Trophoblast cell (in vitro differentiated cells and primary cell): ENCODE measurements around the gene LDB2.

Experiments used
- DNase-seq, 2 donors: peaks; one replicate each; pipeline ENCODE4 v3.0.0-alpha.2; 2016
- H2AFZ ChIP-seq: 2 replicates; pipeline ENCODE4 v1.6.1; 2013; ENCODE audit warnings: low read length, moderate library complexity, mild to moderate bottlenecking; ENCODE audit not compliant: insufficient read depth, poor library complexity
- H2AK5ac ChIP-seq: 2 replicates; pipeline ENCODE4 v1.6.1; 2013; ENCODE audit warnings: mild to moderate bottlenecking, low read length
- H2BK120ac ChIP-seq: 2 replicates; pipeline ENCODE4 v1.6.1; 2013; ENCODE audit warnings: low read length, mild to moderate bottlenecking, moderate library complexity; ENCODE audit not compliant: insufficient read depth, poor library complexity
- H2BK12ac ChIP-seq: 2 replicates; pipeline ENCODE4 v1.6.1; 2013; ENCODE audit warnings: mild to moderate bottlenecking, low read length, moderate library complexity
- H2BK5ac ChIP-seq: 2 replicates; pipeline ENCODE4 v1.6.1; 2013; ENCODE audit warnings: low read length, low read depth, moderate library complexity, mild to moderate bottlenecking; ENCODE audit not compliant: poor library complexity
- H3K14ac ChIP-seq: 2 replicates; pipeline ENCODE4 v1.6.1; 2013; ENCODE audit warnings: mild to moderate bottlenecking, low read length
- H3K18ac ChIP-seq: 2 replicates; pipeline ENCODE4 v1.6.1; 2013; ENCODE audit warnings: mild to moderate bottlenecking, low read length
- H3K23ac ChIP-seq: 2 replicates; pipeline ENCODE4 v1.6.1; 2013; ENCODE audit warnings: low read length
- H3K27ac ChIP-seq: 2 replicates; pipeline ENCODE4 v1.5.1; 2013; ENCODE audit warnings: low read depth, mild to moderate bottlenecking, inconsistent platforms, low read length, moderate library complexity
- H3K27me3 ChIP-seq: 2 replicates; pipeline ENCODE4 v1.6.1; 2013; ENCODE audit warnings: inconsistent platforms, mild to moderate bottlenecking, low read length, moderate library complexity; ENCODE audit not compliant: insufficient read depth
- H3K36me3 ChIP-seq, 2 experiments: 1 replicate in 1 of 2; 2 replicates in 1 of 2; pipeline ENCODE4 v1.6.1; 2013; ENCODE audit warnings: low read length in 2 of 2, mild to moderate bottlenecking in 2 of 2, moderate library complexity in 1 of 2; ENCODE audit not compliant: insufficient read depth in 2 of 2, control insufficient read depth in 1 of 2
- H3K4ac ChIP-seq: 2 replicates; pipeline ENCODE4 v1.6.1; 2013; ENCODE audit warnings: low read depth, mild to moderate bottlenecking, low read length, moderate library complexity
- H3K4me1 ChIP-seq, 2 experiments: 1 replicate in 1 of 2; 2 replicates in 1 of 2; pipeline ENCODE4 v1.6.1; 2013; ENCODE audit warnings: low read length in 2 of 2, mild to moderate bottlenecking in 2 of 2, moderate library complexity in 1 of 2; ENCODE audit not compliant: insufficient read depth in 2 of 2, control insufficient read depth in 1 of 2
- H3K4me2 ChIP-seq: 2 replicates; pipeline ENCODE4 v1.6.1; 2013; ENCODE audit warnings: inconsistent platforms, mild to moderate bottlenecking, low read length, moderate library complexity
- H3K4me3 ChIP-seq: 2 replicates; pipeline ENCODE4 v1.5.1; 2013; ENCODE audit warnings: mild to moderate bottlenecking, low read depth, low read length, inconsistent platforms
- H3K79me1 ChIP-seq: one replicate; pipeline ENCODE4 v1.6.1; 2013; ENCODE audit warnings: low read length
- H3K79me2 ChIP-seq: 2 replicates; pipeline ENCODE4 v1.6.1; 2013; ENCODE audit warnings: low read length, mild to moderate bottlenecking; ENCODE audit not compliant: control insufficient read depth, insufficient read depth, poor library complexity
- H3K9ac ChIP-seq: 2 replicates; pipeline ENCODE4 v1.6.1; 2013; ENCODE audit warnings: mild to moderate bottlenecking, low read length
- H3K9me3 ChIP-seq: 2 replicates; pipeline ENCODE4 v1.6.1; 2013; ENCODE audit warnings: low read depth, mild to moderate bottlenecking, control low read depth, inconsistent platforms, low read length; ENCODE audit not compliant: insufficient read depth
- H4K12ac ChIP-seq: 2 replicates; pipeline ENCODE4 v1.6.1; 2013; ENCODE audit warnings: low read depth, mild to moderate bottlenecking, low read length, moderate library complexity
- H4K8ac ChIP-seq: 2 replicates; pipeline ENCODE4 v1.6.1; 2013; ENCODE audit warnings: low read depth, mild to moderate bottlenecking, low read length, moderate library complexity
- H4K91ac ChIP-seq: one replicate; pipeline ENCODE4 v1.6.1; 2013; ENCODE audit warnings: low read depth, mild to moderate bottlenecking, low read length, moderate library complexity
- WGBS: extraction: QIAGEN DNeasy Blood & Tissue Kit; methylation state at CpG from one replicate; pipeline ENCODE4 v1.1.7; 2013; ENCODE audit warnings: missing lambda C conversion rate; ENCODE audit not compliant: insufficient read length, insufficient coverage; ENCODE audit errors: extremely low coverage; 5-methylcytosine and 5-hydroxymethylcytosine counted together

LDB2 gene

GRCh38 chr4:16738558-16738957, 159.9 kb downstream of the LDB2 start:
- no peak overlapping the region for H2BK12ac ChIP-seq
- H2AK5ac ChIP-seq = no peak overlapping the region
- H3K27ac ChIP-seq = no peak overlapping the region
- H3K79me1 ChIP-seq = no peaks in the 10 kb centered on the region
- no peak overlapping the region for H3K18ac ChIP-seq
- no peaks in the 10 kb centered on the region for H3K36me3 ChIP-seq
- H4K12ac ChIP-seq = no peak overlapping the region
- no peak overlapping the region for H3K14ac ChIP-seq
- H3K27me3 ChIP-seq = no peaks in the 10 kb centered on the region
- no peak overlapping the region for H4K91ac ChIP-seq
- no peak overlapping the region for H3K4me2 ChIP-seq
- H3K4me1 ChIP-seq = no peaks in the 10 kb centered on the region
- no peak overlapping the region for H2AFZ ChIP-seq
- no peak for DNase-seq
- no peak overlapping the region for H2BK5ac ChIP-seq
- no peak overlapping the region for H3K4ac ChIP-seq
- H3K4me3 ChIP-seq = no peak overlapping the region
- H3K23ac ChIP-seq = no peak overlapping the region
- H3K9ac ChIP-seq = no peak overlapping the region
- peaks cover 2% of the 10 kb centered on the region for H3K9me3 ChIP-seq
- H2BK120ac ChIP-seq = no peak overlapping the region
- H3K79me2 ChIP-seq = no peaks in the 10 kb centered on the region
- no peak overlapping the region for H4K8ac ChIP-seq
- WGBS = no CpG with 5 or more reads among the region's 1 CpG

GRCh38 chr4:16733509-16733908, 164.9 kb downstream of the LDB2 start:
- WGBS = no CpG with 5 or more reads among the region's 4 CpGs
- no peaks in the 10 kb centered on the region for H3K79me2 ChIP-seq
- H4K91ac ChIP-seq = no peak overlapping the region
- no peak overlapping the region for H4K8ac ChIP-seq
- no peak overlapping the region for H3K27ac ChIP-seq
- no peak overlapping the region for H2BK120ac ChIP-seq
- H3K18ac ChIP-seq = no peak overlapping the region
- peaks cover 2% of the 10 kb centered on the region for H3K9me3 ChIP-seq
- no peaks in the 10 kb centered on the region for H3K36me3 ChIP-seq
- no peak overlapping the region for H2BK12ac ChIP-seq
- H3K14ac ChIP-seq = no peak overlapping the region
- no peak overlapping the region for H3K9ac ChIP-seq
- H2BK5ac ChIP-seq = no peak overlapping the region
- no peak overlapping the region for H2AK5ac ChIP-seq
- H3K4me1 ChIP-seq = no peaks in the 10 kb centered on the region
- no peak overlapping the region for H4K12ac ChIP-seq
- no peak overlapping the region for H2AFZ ChIP-seq
- H3K4me2 ChIP-seq = no peak overlapping the region
- H3K4me3 ChIP-seq = no peak overlapping the region
- H3K4ac ChIP-seq = no peak overlapping the region
- DNase-seq = no peak
- no peaks in the 10 kb centered on the region for H3K79me1 ChIP-seq
- H3K27me3 ChIP-seq = no peaks in the 10 kb centered on the region
- H3K23ac ChIP-seq = no peak overlapping the region

DNA sequence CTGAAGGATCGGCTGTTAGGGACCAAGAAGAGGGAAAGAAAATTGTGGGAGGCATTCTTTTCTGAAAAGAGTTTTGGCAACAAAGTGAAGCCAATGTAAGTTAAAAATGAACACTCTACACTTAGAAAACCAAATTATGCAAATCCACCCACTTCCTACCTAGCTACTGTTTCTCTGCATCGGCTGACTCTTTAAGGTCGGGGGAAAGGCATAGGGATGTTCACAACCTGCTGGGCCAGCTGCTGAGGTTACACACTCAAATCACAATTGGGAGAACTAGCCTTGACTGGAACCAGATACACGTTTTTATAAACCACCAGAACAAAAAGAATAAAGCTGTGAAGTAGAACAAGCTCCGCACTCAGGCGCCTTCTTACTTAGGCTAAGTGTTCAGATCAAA, 165.7 kb downstream of the LDB2 start:
- no peak overlapping the region for H3K4me2 ChIP-seq
- H3K36me3 ChIP-seq = no peaks in the 10 kb centered on the region
- H2AFZ ChIP-seq = no peak overlapping the region
- H3K4me1 ChIP-seq = no peaks in the 10 kb centered on the region
- peaks cover 2% of the 10 kb centered on the region for H3K9me3 ChIP-seq
- no peak overlapping the region for H3K4me3 ChIP-seq
- no peak overlapping the region for H3K14ac ChIP-seq
- H3K23ac ChIP-seq = no peak overlapping the region
- H3K9ac ChIP-seq = no peak overlapping the region
- no peak overlapping the region for H2BK5ac ChIP-seq
- no peak overlapping the region for H4K91ac ChIP-seq
- no peak overlapping the region for H3K18ac ChIP-seq
- no peaks in the 10 kb centered on the region for H3K79me1 ChIP-seq
- no CpG with 5 or more reads among the region's 6 CpGs for WGBS
- H3K79me2 ChIP-seq = no peaks in the 10 kb centered on the region
- H3K4ac ChIP-seq = no peak overlapping the region
- no peak overlapping the region for H2BK120ac ChIP-seq
- no peaks in the 10 kb centered on the region for H3K27me3 ChIP-seq
- no peak overlapping the region for H3K27ac ChIP-seq
- H2BK12ac ChIP-seq = no peak overlapping the region
- no peak for DNase-seq
- H4K12ac ChIP-seq = no peak overlapping the region
- H4K8ac ChIP-seq = no peak overlapping the region
- no peak overlapping the region for H2AK5ac ChIP-seq

DNA sequence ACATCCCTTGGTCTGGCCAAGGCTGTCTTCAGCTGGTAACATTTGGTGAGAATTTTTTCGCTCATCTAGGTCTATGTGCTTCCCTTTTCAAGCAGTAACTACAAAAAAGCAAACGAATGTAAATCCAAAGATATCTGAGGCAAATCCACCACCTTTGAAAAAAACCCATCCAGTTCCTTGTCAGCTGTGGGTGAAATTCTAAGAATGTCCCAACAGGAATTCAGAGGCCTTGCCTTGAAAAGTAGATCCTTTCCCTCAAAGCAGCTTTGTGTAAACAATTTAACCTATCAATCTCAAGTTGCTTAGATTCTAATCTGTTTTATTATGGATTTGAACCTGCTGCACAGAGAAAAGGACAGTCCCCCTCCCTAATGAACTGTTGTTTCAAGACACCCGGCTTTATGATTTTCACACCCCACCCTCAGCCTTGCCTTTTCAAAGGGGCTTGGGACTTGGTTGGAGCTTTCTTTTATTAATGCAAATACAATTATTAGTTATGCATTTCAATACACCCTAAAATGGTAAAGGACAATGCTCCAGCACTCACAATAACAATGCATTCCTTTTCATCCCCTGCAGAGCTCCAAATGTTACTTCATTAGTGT, 166.6 kb downstream of the LDB2 start:
- Histone ChIP-seq H3K14ac (no peak overlapping the region), H3K9me3 (peaks cover 2% of the 10 kb centered on the region), H3K27ac (no peak overlapping the region), H3K79me1 (no peaks in the 10 kb centered on the region), H3K4me2 (no peak overlapping the region), H2BK120ac (no peak overlapping the region), H2AFZ (no peak overlapping the region), H4K12ac (no peak overlapping the region), H3K18ac (no peak overlapping the region), H3K27me3 (no peaks in the 10 kb centered on the region), H2AK5ac (no peak overlapping the region), H3K79me2 (no peaks in the 10 kb centered on the region), H4K91ac (no peak overlapping the region), H4K8ac (no peak overlapping the region), H3K4ac (no peak overlapping the region), H3K23ac (no peak overlapping the region), H3K36me3 (no peaks in the 10 kb centered on the region), H2BK5ac (no peak overlapping the region), H2BK12ac (no peak overlapping the region), H3K4me1 (no peaks in the 10 kb centered on the region), H3K4me3 (no peak overlapping the region), H3K9ac (no peak overlapping the region)
- DNase-seq = peak in 1 of 2 donors; percentile 12
- whole genome bisulfite sequencing = no CpG with 5 or more reads among the region's 3 CpGs
